Endodermal cell (in vitro differentiated cells): ENCODE results near the gene NPLOC4. TPM values are rescaled to one million over a fixed set of nuclear protein-coding genes. Genes with fewer than 3 reads are reported as not detected.
A peak's percentile ranks its signal among the peaks of the same experiment; 100 is the strongest.

Experiments
- DNase-seq: peaks from one replicate; pipeline ENCODE4 v3.0.0-alpha.2; 2017
- H3K27ac ChIP-seq: 2 replicates; pipeline ENCODE4 v1.5.1; 2013; ENCODE audit warnings: mild to moderate bottlenecking, low read depth, low read length, moderate library complexity
- H3K27me3 ChIP-seq: 2 replicates; pipeline ENCODE4 v1.6.1; 2013; ENCODE audit warnings: mild to moderate bottlenecking, low read length, moderate library complexity; ENCODE audit not compliant: insufficient read depth, control insufficient read depth, poor library complexity, severe bottlenecking
- H3K36me3 ChIP-seq: 2 replicates; pipeline ENCODE4 v1.7.0; 2013; ENCODE audit warnings: mild to moderate bottlenecking, low read length, moderate library complexity; ENCODE audit not compliant: control insufficient read depth, insufficient read depth
- H3K4me1 ChIP-seq: one replicate; pipeline ENCODE4 v1.7.0; 2013; ENCODE audit warnings: low read length; ENCODE audit not compliant: control insufficient read depth, insufficient read depth
- H3K4me3 ChIP-seq: 2 replicates; pipeline ENCODE4 v1.5.1; 2013; ENCODE audit warnings: mild to moderate bottlenecking, low read length, moderate library complexity
- H3K9ac ChIP-seq: 2 replicates; pipeline ENCODE4 v1.6.1; 2013; ENCODE audit warnings: mild to moderate bottlenecking, low read length, moderate library complexity; ENCODE audit not compliant: poor library complexity, severe bottlenecking; ENCODE audit errors: extremely low read depth
- H3K9me3 ChIP-seq: 2 replicates; pipeline ENCODE4 v1.6.1; 2013; ENCODE audit warnings: mild to moderate bottlenecking, low read length, moderate library complexity; ENCODE audit not compliant: control insufficient read depth
- H3K27ac Mint-ChIP-seq: 2 replicates; pipeline ENCODE4 v1.8.0; 2020; ENCODE audit warnings: mixed read lengths
- H3K27me3 Mint-ChIP-seq: 2 replicates; pipeline ENCODE4 v1.8.0; 2021; ENCODE audit warnings: mild to moderate bottlenecking, mixed read lengths; ENCODE audit not compliant: insufficient read depth
- H3K36me3 Mint-ChIP-seq: 2 replicates; pipeline ENCODE4 v1.8.0; 2020; ENCODE audit warnings: low read depth, mixed read lengths
- H3K4me1 Mint-ChIP-seq: 2 replicates; pipeline ENCODE4 v1.8.0; 2020; ENCODE audit warnings: mixed read lengths
- H3K4me3 Mint-ChIP-seq: 2 replicates; pipeline ENCODE4 v1.8.0; 2020; ENCODE audit warnings: mild to moderate bottlenecking, moderate library complexity, mixed read lengths
- H3K9me3 Mint-ChIP-seq: 2 replicates; pipeline ENCODE4 v1.8.0; 2020; ENCODE audit warnings: mild to moderate bottlenecking, mixed read lengths
- CTCF ChIP-seq: fragments of 200-600 bp; sonication (generic); conservative IDR thresholded peaks from 2 replicates; pipeline ENCODE4 v1.5.0; 2021; ENCODE audit warnings: antibody characterized with exemption, mild to moderate bottlenecking
- WGBS, 2 experiments: methylation state at CpG; one replicate each; pipeline versions ENCODE4 v1.1.5 to v1.1.7; 2013; ENCODE audit warnings: missing lambda C conversion rate in 2 of 2, mixed read lengths in 1 of 2; ENCODE audit not compliant: insufficient coverage in 1 of 2, insufficient read length in 1 of 2; 5-methylcytosine and 5-hydroxymethylcytosine counted together
- total RNA-seq, 2 donors: library from RNA; stranded (reverse); fragmentation: NEBNext Ultra II Directional in 1 of 2; extraction: Animal tissue kit (Norgen Biotek cat#: 25700) in 1 of 2; gene quantifications; 2 replicates in 1 of 2; 3 replicates in 1 of 2; pipeline ENCODE4 v1.2.1, GENCODE V29; 2021

NPLOC4 gene
- total RNA-seq, 2 donors from 2014 or later: 113 to 118 TPM

GRCh38 chr17:81684442-81684911 is 47.6 kb upstream of the NPLOC4 start:
- peaks cover 14% of the 10 kb centered on the region for H3K4me1 Mint-ChIP-seq
- H3K27ac Mint-ChIP-seq: peak overlapping the region; percentile 85
- H3K36me3 Mint-ChIP-seq: peaks cover 32% of the 10 kb centered on the region
- Histone ChIP-seq H3K4me1 (peaks cover 5% of the 10 kb centered on the region), H3K36me3 (peaks cover 46% of the 10 kb centered on the region), H3K27ac (peak overlapping the region; percentile 57), H3K9ac (peak overlapping the region; percentile 91), H3K4me3 (peak overlapping the region; percentile 85), H3K9me3 (no peaks in the 10 kb centered on the region), H3K27me3 (no peaks in the 10 kb centered on the region)
- peak overlapping the region; percentile 85 for H3K4me3 Mint-ChIP-seq
- no peak for TF ChIP-seq CTCF
- no peaks in the 10 kb centered on the region for H3K9me3 Mint-ChIP-seq
- H3K27me3 Mint-ChIP-seq: no peaks in the 10 kb centered on the region
- DNase-seq: no peak
- WGBS, 2 experiments: 15 to 19% methylated on average over 14 to 16 of the region's 16 CpGs

GRCh38 chr17:81683584-81684441 is 46.9 kb upstream of the NPLOC4 start, which contains the start of the genes ARL16 and HGS:
Gene ARL16, minus strand, starts transcription at chr17:81683797. Its CDS starts 44 bp downstream, at chr17:81683753.
Gene HGS, plus strand, starts transcription at chr17:81684011. Its CDS starts 56 bp downstream, at chr17:81684067.
- peak within 1 kb of the TSS; percentile 85 for H3K4me3 ChIP-seq
- no peak for TF ChIP-seq CTCF
- H3K4me1 ChIP-seq: peaks cover 5% of the 10 kb centered on the region
- H3K36me3 ChIP-seq: peaks cover 41% of the 10 kb centered on the region
- Mint-ChIP-seq H3K27me3 (no peaks in the 10 kb centered on the region), H3K4me1 (peaks cover 14% of the 10 kb centered on the region), H3K9me3 (no peaks in the 10 kb centered on the region), H3K36me3 (peaks cover 25% of the 10 kb centered on the region), H3K27ac (peak within 1 kb of the TSS; percentile 91), H3K4me3 (peak within 1 kb of the TSS; percentile 85)
- DNase-seq: peak; percentile 100
- H3K27ac ChIP-seq: peak within 1 kb of the TSS; percentile 88
- WGBS, 2 experiments: 0% methylated on average over 74 to 112 of the region's 112 CpGs
- peak within 1 kb of the TSS; percentile 91 for H3K9ac ChIP-seq
- no peaks in the 10 kb centered on the region for H3K9me3 ChIP-seq
- H3K27me3 ChIP-seq: no peaks in the 10 kb centered on the region

DNA sequence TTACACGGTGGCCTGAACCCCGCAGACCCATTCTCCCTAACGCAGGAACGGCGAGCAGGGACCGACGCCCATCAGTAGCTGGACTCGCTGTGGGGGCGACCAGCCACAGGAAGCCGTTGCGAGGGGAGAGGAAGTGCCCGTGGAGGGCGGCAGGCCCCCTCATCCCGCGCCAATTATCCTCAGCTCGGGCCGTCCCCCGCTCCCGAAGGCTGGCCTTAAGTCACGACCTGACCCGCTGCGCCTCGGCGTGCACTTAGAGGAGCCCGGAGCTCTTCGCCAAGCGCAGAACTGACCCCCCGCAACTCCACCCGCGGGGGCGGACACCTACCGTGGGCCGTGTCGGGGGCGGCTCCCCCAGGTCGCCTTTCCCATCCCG is 46.3 kb upstream of the NPLOC4 start:
- H3K9ac ChIP-seq: peak overlapping the region; percentile 86
- no peaks in the 10 kb centered on the region for H3K9me3 ChIP-seq
- peaks cover 5% of the 10 kb centered on the region for H3K4me1 ChIP-seq
- peak overlapping the region; percentile 85 for H3K4me3 ChIP-seq
- Mint-ChIP-seq H3K4me1 (peaks cover 14% of the 10 kb centered on the region), H3K9me3 (no peaks in the 10 kb centered on the region), H3K27ac (peak overlapping the region; percentile 91), H3K4me3 (peak overlapping the region; percentile 85), H3K36me3 (peaks cover 22% of the 10 kb centered on the region), H3K27me3 (no peaks in the 10 kb centered on the region)
- no peak for DNase-seq
- no peaks in the 10 kb centered on the region for H3K27me3 ChIP-seq
- peak overlapping the region; percentile 88 for H3K27ac ChIP-seq
- WGBS, 2 experiments: 1% methylated on average over 20 to 37 of the region's 37 CpGs
- no peak for TF ChIP-seq CTCF
- H3K36me3 ChIP-seq: peaks cover 35% of the 10 kb centered on the region
